ENCODE data around the gene MORN1. TPM values are rescaled to one million over a fixed set of nuclear protein-coding genes. Genes with fewer than 3 reads are reported as not detected.

MORN1 gene
- total and polyA plus RNA-seq, 2 donors: 5.7 to 6.4 TPM

DNA sequence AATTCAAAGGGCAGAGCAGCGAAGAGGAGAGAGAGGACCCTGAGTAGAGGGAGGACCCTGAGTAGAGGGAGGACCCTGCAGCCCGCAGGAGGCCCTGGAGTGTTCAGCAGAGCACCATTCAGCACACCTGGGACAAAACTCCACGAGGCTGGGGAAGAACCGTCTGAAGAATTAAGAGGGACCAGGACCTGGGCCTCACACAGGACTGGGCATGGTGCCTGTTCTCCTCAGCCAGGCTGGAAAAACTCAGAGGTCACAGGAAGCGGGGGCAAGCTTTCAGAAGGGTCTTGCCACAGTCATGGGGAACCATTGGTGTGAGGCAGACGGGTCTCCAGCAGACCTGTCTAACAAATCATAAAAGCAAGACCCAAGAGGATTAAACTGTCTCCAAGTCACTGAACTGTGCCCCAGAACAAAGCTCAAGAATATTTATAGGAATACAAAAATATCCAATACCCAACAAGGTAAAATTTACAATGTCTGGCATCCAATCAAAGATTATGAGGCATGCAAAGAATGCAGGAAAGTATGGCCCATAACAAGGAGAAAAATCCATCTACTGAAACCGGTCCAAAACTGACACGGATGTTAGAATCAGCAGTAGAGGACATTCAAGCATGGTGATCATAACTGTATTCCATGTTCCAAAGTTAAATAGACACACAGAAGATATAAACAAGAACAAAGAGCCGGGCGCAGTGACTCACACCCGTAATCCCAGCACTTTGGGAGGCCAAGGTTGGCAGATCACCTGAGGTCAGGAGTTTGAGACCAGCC is 30.6 kb downstream of the MORN1 start:
- Histone ChIP-seq H3K4me3 (ENCODE audit: low read length in 2 of 2) (no peak overlapping the region), H3K9me3 (ENCODE audit: control insufficient read depth in 2 of 2, insufficient read depth in 1 of 2, low read length in 1 of 2) (no peaks in the 10 kb centered on the region), H3K36me3 (ENCODE audit: control insufficient read depth in 2 of 2, insufficient read depth in 2 of 2, low read length in 1 of 2) (no peaks in the 10 kb centered on the region), H3K27me3 (ENCODE audit: control insufficient read depth in 2 of 2, insufficient read depth in 1 of 2, low read length in 1 of 2) (no peaks in the 10 kb centered on the region), H3K4me1 (ENCODE audit: control insufficient read depth in 2 of 2, insufficient read depth in 2 of 2, low read length in 2 of 2) (no peaks in the 10 kb centered on the region), H3K27ac (ENCODE audit: low read depth in 1 of 2, low read length in 1 of 2) (no peak overlapping the region)
- no peak for DNase-seq (ENCODE audit: low read depth in 6 of 9, low spot score in 9 of 9)
- WGBS: 89% methylated on average over 11 of the region's 11 CpGs

DNA sequence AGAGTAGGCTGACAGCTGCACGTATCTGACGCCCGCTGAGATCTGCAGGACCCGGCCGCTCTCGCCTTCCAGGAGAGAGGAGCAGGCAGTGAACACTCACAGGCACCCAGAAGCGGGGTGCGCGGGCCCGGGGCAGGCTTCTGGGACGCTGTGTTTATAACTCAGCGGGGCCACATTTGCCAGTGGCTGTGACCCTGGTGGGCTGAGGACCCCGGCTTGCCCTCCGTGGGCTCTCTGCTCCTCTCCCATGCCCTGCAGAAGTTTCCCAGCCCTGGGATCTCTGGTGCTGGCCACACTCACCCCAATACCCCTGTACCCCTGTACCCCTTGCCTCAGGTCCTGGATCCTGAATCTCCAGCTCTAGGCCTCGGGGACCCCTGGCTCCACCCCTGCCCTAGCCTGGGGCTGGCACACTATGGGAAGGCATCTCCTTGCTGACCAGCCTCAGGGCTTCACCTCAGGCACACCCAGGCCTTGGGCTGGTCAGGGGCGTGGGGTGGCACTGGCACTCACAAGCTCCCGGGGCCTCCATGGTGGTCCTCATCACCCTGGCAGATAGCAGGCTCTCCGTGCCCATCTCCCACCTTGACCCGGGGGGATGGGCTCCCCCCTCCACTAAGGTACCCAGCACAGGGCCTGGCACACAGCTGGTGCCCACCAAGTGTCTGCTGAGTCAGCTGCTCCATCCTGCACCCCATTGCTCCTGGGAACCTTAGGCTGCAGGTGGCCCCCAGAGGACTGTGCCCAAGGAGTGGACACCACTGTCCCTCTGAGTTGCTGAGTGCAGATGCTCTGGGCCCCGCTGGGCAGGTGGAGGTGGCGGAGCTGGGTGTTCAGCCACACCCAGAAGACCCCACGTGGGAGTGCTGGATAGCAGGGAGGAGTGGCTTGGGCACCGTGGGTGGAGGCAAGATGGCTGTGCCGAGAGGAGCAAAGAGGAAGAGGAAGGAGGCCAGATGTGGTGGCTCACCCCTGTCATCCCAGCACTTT is 32.4 kb downstream of the MORN1 start:
- no peak for DNase-seq (ENCODE audit: low read depth in 6 of 9, low spot score in 9 of 9)
- 90% methylated on average over 24 of the region's 24 CpGs for WGBS
- Histone ChIP-seq H3K27ac (ENCODE audit: low read depth in 1 of 2, low read length in 1 of 2) (no peak overlapping the region), H3K9me3 (ENCODE audit: control insufficient read depth in 2 of 2, insufficient read depth in 1 of 2, low read length in 1 of 2) (no peaks in the 10 kb centered on the region), H3K27me3 (ENCODE audit: control insufficient read depth in 2 of 2, insufficient read depth in 1 of 2, low read length in 1 of 2) (no peaks in the 10 kb centered on the region), H3K4me1 (ENCODE audit: control insufficient read depth in 2 of 2, insufficient read depth in 2 of 2, low read length in 2 of 2) (peaks cover 0 to 3% of the 10 kb centered on the region in 2 donors), H3K36me3 (ENCODE audit: control insufficient read depth in 2 of 2, insufficient read depth in 2 of 2, low read length in 1 of 2) (no peaks in the 10 kb centered on the region), H3K4me3 (ENCODE audit: low read length in 2 of 2) (no peak overlapping the region)

DNA sequence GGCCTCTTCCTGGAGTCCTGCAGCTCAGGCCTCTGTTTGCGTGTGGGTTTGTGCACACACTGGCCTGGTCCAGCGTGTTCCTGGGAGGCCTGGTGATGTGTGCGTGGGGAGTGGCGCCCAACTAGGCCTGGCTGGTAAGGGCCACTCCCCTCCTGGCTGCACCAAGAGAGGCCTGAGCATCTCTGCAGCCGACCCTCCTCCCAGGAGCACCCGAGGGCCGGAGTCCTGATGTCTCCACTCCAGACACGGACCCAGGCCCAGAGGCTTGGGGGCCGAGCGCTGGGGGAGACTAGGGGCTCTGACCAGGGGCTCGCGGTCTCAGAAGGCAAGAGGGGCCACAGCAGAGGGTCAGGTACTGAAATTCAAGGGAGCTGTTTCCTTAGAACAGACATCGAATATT is 33.3 kb downstream of the MORN1 start:
- H3K4me3 ChIP-seq (ENCODE audit: low read length in 2 of 2): no peak overlapping the region
- H3K9me3 ChIP-seq (ENCODE audit: control insufficient read depth in 2 of 2, insufficient read depth in 1 of 2, low read length in 1 of 2): no peaks in the 10 kb centered on the region
- peaks cover 0 to 3% of the 10 kb centered on the region in 2 donors for H3K4me1 ChIP-seq (ENCODE audit: control insufficient read depth in 2 of 2, insufficient read depth in 2 of 2, low read length in 2 of 2)
- H3K27me3 ChIP-seq (ENCODE audit: control insufficient read depth in 2 of 2, insufficient read depth in 1 of 2, low read length in 1 of 2): no peaks in the 10 kb centered on the region
- no peak overlapping the region for H3K27ac ChIP-seq (ENCODE audit: low read depth in 1 of 2, low read length in 1 of 2)
- DNase-seq (ENCODE audit: low read depth in 6 of 9, low spot score in 9 of 9): no peak
- H3K36me3 ChIP-seq (ENCODE audit: control insufficient read depth in 2 of 2, insufficient read depth in 2 of 2, low read length in 1 of 2): no peaks in the 10 kb centered on the region
- WGBS: 96% methylated on average over 13 of the region's 13 CpGs

DNA sequence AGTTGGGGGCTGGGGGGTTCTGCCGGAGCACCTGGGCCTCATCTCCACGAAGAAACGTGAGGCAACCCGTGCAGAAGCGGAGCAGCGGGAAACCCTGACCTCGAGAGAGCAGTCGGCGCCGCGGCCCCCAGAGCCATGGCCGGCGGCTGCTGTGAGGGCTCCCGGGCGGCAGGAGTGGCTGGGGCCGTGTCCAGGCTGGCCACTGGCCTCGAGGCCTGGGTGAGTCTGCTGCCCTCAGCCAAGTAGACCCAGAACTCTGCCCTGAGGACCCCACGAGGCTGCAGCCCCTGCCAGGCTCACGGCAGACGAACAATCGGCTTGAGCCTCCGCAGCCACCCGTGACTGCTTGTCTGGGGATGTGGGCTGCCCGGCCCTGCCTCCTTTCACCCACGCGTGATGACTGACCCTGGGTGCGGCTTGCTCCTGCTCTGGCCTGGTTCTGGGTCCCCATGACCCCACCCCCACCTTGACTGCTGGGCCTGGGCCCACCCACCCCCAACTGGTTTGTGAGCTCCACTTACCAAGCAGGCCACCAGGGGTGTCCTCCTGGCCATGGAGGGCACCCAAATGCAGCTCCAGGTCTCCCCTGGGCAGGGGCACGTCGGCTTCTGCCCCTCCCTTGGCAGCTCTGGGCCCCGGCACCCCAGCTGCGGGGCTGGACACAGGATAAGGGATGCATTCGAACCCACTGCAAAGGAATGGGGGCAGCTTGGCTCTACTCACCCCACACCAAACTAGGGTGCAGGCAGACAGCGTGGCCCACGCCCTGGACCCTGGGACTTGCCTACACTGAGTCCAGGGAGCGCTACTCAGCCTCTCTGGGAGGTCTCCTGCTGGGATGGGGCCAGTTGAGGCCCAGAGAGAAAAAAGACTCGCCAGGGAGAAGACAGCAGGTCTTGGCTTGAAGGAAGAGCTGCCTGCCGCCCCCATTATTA is 34.2 kb downstream of the MORN1 start:
- Histone ChIP-seq H3K27ac (ENCODE audit: low read depth in 1 of 2, low read length in 1 of 2) (no peak overlapping the region), H3K4me1 (ENCODE audit: control insufficient read depth in 2 of 2, insufficient read depth in 2 of 2, low read length in 2 of 2) (peaks cover 0 to 3% of the 10 kb centered on the region in 2 donors), H3K9me3 (ENCODE audit: control insufficient read depth in 2 of 2, insufficient read depth in 1 of 2, low read length in 1 of 2) (no peaks in the 10 kb centered on the region), H3K36me3 (ENCODE audit: control insufficient read depth in 2 of 2, insufficient read depth in 2 of 2, low read length in 1 of 2) (no peaks in the 10 kb centered on the region), H3K27me3 (ENCODE audit: control insufficient read depth in 2 of 2, insufficient read depth in 1 of 2, low read length in 1 of 2) (no peaks in the 10 kb centered on the region), H3K4me3 (ENCODE audit: low read length in 2 of 2) (no peak overlapping the region)
- no peak for DNase-seq (ENCODE audit: low read depth in 6 of 9, low spot score in 9 of 9)
- WGBS: 96% methylated on average over 37 of the region's 37 CpGs

DNA sequence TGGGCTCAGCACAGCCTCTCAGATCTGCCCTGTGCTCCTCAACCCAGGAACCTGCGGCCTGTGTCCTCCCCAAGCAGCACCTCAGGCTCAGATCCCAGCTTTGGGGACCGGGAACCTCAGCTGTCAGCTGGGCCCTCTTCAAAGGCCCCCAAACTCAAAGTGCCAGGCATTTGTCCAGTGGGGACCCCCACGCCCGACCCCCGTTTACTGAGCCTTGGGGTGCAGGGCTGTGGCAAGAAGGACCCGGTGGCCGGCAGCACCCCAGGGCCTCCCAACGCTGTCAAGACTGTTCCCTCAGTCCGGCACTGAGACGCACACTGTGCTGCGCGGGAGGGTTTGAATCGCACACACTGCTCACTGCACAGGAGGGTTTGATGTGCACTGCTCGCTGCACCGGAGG is 35.0 kb downstream of the MORN1 start:
- 96% methylated on average over 15 of the region's 15 CpGs for WGBS
- no peaks in the 10 kb centered on the region for H3K36me3 ChIP-seq (ENCODE audit: control insufficient read depth in 2 of 2, insufficient read depth in 2 of 2, low read length in 1 of 2)
- DNase-seq (ENCODE audit: low read depth in 6 of 9, low spot score in 9 of 9): no peak
- peaks cover 0 to 3% of the 10 kb centered on the region in 2 donors for H3K4me1 ChIP-seq (ENCODE audit: control insufficient read depth in 2 of 2, insufficient read depth in 2 of 2, low read length in 2 of 2)
- no peak overlapping the region for H3K4me3 ChIP-seq (ENCODE audit: low read length in 2 of 2)
- H3K27me3 ChIP-seq (ENCODE audit: control insufficient read depth in 2 of 2, insufficient read depth in 1 of 2, low read length in 1 of 2): no peaks in the 10 kb centered on the region
- no peaks in the 10 kb centered on the region for H3K9me3 ChIP-seq (ENCODE audit: control insufficient read depth in 2 of 2, insufficient read depth in 1 of 2, low read length in 1 of 2)
- H3K27ac ChIP-seq (ENCODE audit: low read depth in 1 of 2, low read length in 1 of 2): no peak overlapping the region

DNA sequence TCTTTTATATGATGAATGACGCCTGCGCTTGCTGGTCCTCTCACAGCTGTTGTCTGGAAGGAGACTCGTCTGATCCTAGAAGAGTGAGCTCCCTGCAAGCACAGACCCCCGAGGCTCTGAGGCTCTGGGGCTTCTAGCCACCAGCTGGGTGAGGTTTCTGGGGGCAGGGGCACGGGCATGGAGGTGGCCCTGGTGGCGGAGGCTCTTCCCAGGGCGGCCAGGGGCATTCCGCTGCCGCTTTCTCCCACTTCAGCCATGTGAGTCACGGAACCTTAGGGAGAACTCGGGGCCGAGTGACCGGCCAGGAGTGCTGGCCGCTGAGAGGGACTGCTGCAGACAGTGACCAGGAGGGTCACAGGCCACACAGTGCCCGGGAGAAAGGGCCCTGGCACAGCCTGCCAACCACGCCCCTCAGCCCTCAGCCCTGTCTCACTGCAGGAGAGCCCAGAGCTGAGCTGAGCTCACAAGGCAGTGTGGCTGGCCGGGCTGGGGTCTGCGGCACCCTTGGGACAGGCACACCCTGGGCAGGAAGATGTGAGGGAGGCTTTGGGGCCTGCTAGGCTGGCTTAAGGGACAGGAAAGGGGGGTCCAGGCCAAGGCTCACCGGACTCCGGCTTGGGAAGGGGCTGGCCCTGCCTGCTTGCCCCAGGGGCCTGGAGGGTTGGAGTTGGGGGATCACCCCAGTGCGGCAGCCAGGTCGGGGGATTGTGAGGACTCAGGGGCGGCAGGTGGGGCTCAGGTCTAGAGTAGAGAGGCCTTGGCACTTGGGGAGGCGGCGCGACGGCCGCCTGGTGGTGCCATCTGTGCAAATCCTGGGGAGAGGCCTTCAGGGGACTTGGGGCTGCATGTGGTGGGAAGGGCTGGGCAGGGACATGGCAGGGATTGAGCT is 35.7 kb downstream of the MORN1 start:
- DNase-seq (ENCODE audit: low read depth in 6 of 9, low spot score in 9 of 9): no peak

DNA sequence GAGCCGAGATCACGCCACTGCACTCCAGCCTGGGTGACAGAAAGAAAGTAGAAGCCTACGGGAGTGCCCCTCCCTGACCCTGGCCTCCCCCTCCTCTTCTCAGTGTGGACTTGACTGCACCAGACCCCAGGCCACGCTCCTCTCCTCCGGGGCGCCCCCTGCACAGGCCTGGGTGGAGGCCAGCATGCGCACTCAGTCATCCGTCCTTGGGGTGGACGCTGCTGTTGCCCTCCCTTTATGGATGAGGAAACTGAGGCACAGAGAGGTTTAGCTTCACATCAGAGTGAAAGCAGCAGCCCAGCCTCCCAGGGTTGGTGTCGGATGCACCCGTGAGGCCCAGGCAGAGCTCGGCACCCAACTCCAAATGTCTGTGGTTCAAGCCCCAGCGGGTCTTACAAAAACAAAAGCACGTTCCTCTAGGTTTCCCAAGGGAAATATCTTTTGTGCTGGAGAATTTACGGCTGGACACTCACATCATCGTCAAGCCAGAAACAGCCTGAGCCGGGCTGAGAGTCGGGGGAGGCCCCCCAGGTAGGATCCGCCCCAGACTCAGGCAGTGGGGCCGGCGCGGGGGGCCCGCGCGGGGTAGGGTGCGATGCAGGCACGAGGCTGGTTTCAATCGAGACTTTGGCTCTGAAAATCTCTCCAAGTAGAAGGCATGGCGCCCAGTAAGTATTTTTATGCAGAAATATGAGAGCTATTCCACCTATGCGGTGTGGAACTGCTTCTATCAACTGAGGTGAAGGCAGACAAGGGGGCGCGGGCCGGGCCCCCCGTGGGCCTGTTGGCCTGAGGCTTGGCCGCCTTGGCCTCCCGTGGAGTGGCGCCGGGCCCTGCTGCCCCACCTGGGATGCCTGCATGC is 36.6 kb downstream of the MORN1 start:
- H3K36me3 ChIP-seq (ENCODE audit: control insufficient read depth in 2 of 2, insufficient read depth in 2 of 2, low read length in 1 of 2): no peaks in the 10 kb centered on the region
- no peak overlapping the region for H3K27ac ChIP-seq (ENCODE audit: low read depth in 1 of 2, low read length in 1 of 2)
- H3K9me3 ChIP-seq (ENCODE audit: control insufficient read depth in 2 of 2, insufficient read depth in 1 of 2, low read length in 1 of 2): no peaks in the 10 kb centered on the region
- H3K4me3 ChIP-seq (ENCODE audit: low read length in 2 of 2): no peak overlapping the region
- no peaks in the 10 kb centered on the region for H3K27me3 ChIP-seq (ENCODE audit: control insufficient read depth in 2 of 2, insufficient read depth in 1 of 2, low read length in 1 of 2)
- 93% methylated on average over 38 of the region's 38 CpGs for WGBS
- peaks cover 0 to 3% of the 10 kb centered on the region in 2 donors for H3K4me1 ChIP-seq (ENCODE audit: control insufficient read depth in 2 of 2, insufficient read depth in 2 of 2, low read length in 2 of 2)
- DNase-seq (ENCODE audit: low read depth in 6 of 9, low spot score in 9 of 9): no peak

More for the DNA sequence above, 35.7 kb downstream of the MORN1 start:
- H3K4me3 ChIP-seq (ENCODE audit: low read length in 2 of 2): no peak overlapping the region
- H3K27ac ChIP-seq (ENCODE audit: low read depth in 1 of 2, low read length in 1 of 2): no peak overlapping the region
- peaks cover 0 to 3% of the 10 kb centered on the region in 2 donors for H3K4me1 ChIP-seq (ENCODE audit: control insufficient read depth in 2 of 2, insufficient read depth in 2 of 2, low read length in 2 of 2)
- H3K9me3 ChIP-seq (ENCODE audit: control insufficient read depth in 2 of 2, insufficient read depth in 1 of 2, low read length in 1 of 2): no peaks in the 10 kb centered on the region
- 95% methylated on average over 28 of the region's 28 CpGs for WGBS
- no peaks in the 10 kb centered on the region for H3K36me3 ChIP-seq (ENCODE audit: control insufficient read depth in 2 of 2, insufficient read depth in 2 of 2, low read length in 1 of 2)
- H3K27me3 ChIP-seq (ENCODE audit: control insufficient read depth in 2 of 2, insufficient read depth in 1 of 2, low read length in 1 of 2): no peaks in the 10 kb centered on the region
